HG03469 (cell line): Measurements from ENCODE around the gene KLHL9.

ENCODE experiments used
- ATAC-seq: cut with Tn5 transposase; IDR thresholded peaks from one replicate; pipeline ENCODE4 v1.9.1; 2021; ENCODE audit warnings: mild to moderate bottlenecking, moderate library complexity, moderate number of reproducible peaks; ENCODE audit not compliant: unreplicated experiment

Gene KLHL9

GRCh38 chr9:21317956-21318923, 17.0 kb downstream of the KLHL9 start:
- ATAC-seq, result no peak

GRCh38 chr9:21316860-21317259, 18.3 kb downstream of the KLHL9 start:
- ATAC-seq, result no peak

- no peak for ATAC-seq
Observed at GRCh38 chr9:21316032-21316842, 19.0 kb downstream of the KLHL9 start.

GRCh38 chr9:21314152-21314551, 21.1 kb downstream of the KLHL9 start:
- ATAC-seq, result no peak

- ATAC-seq, result no peak
Observed at GRCh38 chr9:21311889-21312288, 23.3 kb downstream of the KLHL9 start.

GRCh38 chr9:21305213-21305612, 30.0 kb downstream of the KLHL9 start, which contains the start of gene IFNA5:
TSS of gene IFNA5 (minus strand) at chr9:21305313. CDS start at chr9:21305256, 57 bp downstream.
- ATAC-seq, result no peak

GRCh38 chr9:21295992-21296391, 39.2 kb downstream of the KLHL9 start:
- no peak for ATAC-seq

- no peak for ATAC-seq
Observed at GRCh38 chr9:21294904-21295538, 40.2 kb downstream of the KLHL9 start.

- ATAC-seq, result peak; percentile 55
Observed at GRCh38 chr9:21294364-21294774, 40.8 kb downstream of the KLHL9 start.

- no peak for ATAC-seq
Observed at GRCh38 chr9:21289848-21290247, 45.4 kb downstream of the KLHL9 start.

GRCh38 chr9:21287280-21287679, 47.9 kb downstream of the KLHL9 start:
- no peak for ATAC-seq

GRCh38 chr9:21286659-21287058, 48.5 kb downstream of the KLHL9 start:
- no peak for ATAC-seq

GRCh38 chr9:21286099-21286498, 49.1 kb downstream of the KLHL9 start:
- ATAC-seq, result no peak

- no peak for ATAC-seq
Observed at GRCh38 chr9:21281275-21281674, 53.9 kb downstream of the KLHL9 start.
